Measurements from ENCODE around the gene IMPDH1. TPM values are rescaled to one million over a fixed set of nuclear protein-coding genes. Genes with fewer than 3 reads are reported as not detected.

The IMPDH1 gene
- total and polyA plus RNA-seq, 9 of the 15 experiments (the other 6 are each of a cell fraction or from before 2014, with no cell fraction given): 0.80 to 118 (median 64.3) TPM

GRCh38 chr7:128455543-128456254, 45.9 kb upstream of the IMPDH1 start, which contains the start of gene HILPDA (continued):
- TF ChIP-seq, protein P1, sequence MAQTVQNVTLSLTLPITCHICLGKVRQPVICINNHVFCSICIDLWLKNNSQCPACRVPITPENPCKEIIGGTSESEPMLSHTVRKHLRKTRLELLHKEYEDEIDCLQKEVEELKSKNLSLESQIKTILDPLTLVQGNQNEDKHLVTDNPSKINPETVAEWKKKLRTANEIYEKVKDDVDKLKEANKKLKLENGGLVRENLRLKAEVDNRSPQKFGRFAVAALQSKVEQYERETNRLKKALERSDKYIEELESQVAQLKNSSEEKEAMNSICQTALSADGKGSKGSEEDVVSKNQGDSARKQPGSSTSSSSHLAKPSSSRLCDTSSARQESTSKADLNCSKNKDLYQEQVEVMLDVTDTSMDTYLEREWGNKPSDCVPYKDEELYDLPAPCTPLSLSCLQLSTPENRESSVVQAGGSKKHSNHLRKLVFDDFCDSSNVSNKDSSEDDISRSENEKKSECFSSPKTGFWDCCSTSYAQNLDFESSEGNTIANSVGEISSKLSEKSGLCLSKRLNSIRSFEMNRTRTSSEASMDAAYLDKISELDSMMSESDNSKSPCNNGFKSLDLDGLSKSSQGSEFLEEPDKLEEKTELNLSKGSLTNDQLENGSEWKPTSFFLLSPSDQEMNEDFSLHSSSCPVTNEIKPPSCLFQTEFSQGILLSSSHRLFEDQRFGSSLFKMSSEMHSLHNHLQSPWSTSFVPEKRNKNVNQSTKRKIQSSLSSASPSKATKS (CRISPR knock-in tag; IDR thresholded peaks at IDR 0.05): no peak
- TF ChIP-seq, protein P2, sequence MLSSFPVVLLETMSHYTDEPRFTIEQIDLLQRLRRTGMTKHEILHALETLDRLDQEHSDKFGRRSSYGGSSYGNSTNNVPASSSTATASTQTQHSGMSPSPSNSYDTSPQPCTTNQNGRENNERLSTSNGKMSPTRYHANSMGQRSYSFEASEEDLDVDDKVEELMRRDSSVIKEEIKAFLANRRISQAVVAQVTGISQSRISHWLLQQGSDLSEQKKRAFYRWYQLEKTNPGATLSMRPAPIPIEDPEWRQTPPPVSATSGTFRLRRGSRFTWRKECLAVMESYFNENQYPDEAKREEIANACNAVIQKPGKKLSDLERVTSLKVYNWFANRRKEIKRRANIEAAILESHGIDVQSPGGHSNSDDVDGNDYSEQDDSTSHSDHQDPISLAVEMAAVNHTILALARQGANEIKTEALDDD (IDR thresholded peaks at IDR 0.05): no peak
- 0 out of 2 replicates have a peak, but pooled peaks have one; percentile 20 for TF ChIP-seq ZNF583 (CRISPR knock-in tag; IDR thresholded peaks at IDR 0.05)
- TF ChIP-seq, protein P3, sequence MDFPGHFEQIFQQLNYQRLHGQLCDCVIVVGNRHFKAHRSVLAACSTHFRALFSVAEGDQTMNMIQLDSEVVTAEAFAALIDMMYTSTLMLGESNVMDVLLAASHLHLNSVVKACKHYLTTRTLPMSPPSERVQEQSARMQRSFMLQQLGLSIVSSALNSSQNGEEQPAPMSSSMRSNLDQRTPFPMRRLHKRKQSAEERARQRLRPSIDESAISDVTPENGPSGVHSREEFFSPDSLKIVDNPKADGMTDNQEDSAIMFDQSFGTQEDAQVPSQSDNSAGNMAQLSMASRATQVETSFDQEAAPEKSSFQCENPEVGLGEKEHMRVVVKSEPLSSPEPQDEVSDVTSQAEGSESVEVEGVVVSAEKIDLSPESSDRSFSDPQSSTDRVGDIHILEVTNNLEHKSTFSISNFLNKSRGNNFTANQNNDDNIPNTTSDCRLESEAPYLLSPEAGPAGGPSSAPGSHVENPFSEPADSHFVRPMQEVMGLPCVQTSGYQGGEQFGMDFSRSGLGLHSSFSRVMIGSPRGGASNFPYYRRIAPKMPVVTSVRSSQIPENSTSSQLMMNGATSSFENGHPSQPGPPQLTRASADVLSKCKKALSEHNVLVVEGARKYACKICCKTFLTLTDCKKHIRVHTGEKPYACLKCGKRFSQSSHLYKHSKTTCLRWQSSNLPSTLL (IDR thresholded peaks at IDR 0.05): no peak
- no peak for TF ChIP-seq CC2D1A (IDR thresholded peaks at IDR 0.05)
- TF ChIP-seq CREB1 (IDR thresholded peaks at IDR 0.05): no peak; the same call in 1 of the 2 replicates
- TF ChIP-seq CREB1 (CRISPR knock-in tag; IDR thresholded peaks at IDR 0.05): peak; percentile 81
- TF ChIP-seq, protein P4, sequence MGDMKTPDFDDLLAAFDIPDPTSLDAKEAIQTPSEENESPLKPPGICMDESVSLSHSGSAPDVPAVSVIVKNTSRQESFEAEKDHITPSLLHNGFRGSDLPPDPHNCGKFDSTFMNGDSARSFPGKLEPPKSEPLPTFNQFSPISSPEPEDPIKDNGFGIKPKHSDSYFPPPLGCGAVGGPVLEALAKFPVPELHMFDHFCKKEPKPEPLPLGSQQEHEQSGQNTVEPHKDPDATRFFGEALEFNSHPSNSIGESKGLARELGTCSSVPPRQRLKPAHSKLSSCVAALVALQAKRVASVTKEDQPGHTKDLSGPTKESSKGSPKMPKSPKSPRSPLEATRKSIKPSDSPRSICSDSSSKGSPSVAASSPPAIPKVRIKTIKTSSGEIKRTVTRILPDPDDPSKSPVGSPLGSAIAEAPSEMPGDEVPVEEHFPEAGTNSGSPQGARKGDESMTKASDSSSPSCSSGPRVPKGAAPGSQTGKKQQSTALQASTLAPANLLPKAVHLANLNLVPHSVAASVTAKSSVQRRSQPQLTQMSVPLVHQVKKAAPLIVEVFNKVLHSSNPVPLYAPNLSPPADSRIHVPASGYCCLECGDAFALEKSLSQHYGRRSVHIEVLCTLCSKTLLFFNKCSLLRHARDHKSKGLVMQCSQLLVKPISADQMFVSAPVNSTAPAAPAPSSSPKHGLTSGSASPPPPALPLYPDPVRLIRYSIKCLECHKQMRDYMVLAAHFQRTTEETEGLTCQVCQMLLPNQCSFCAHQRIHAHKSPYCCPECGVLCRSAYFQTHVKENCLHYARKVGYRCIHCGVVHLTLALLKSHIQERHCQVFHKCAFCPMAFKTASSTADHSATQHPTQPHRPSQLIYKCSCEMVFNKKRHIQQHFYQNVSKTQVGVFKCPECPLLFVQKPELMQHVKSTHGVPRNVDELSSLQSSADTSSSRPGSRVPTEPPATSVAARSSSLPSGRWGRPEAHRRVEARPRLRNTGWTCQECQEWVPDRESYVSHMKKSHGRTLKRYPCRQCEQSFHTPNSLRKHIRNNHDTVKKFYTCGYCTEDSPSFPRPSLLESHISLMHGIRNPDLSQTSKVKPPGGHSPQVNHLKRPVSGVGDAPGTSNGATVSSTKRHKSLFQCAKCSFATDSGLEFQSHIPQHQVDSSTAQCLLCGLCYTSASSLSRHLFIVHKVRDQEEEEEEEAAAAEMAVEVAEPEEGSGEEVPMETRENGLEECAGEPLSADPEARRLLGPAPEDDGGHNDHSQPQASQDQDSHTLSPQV (IDR thresholded peaks at IDR 0.05): peak; percentile 93
- TF ChIP-seq EP300 (IDR thresholded peaks at IDR 0.05; ENCODE audit: low read length): no peak; the same call in none of the 2 replicates
- peak; percentile 63; the same call in 1 of the 2 replicates for TF ChIP-seq ETS1 (conservative IDR thresholded peaks at IDR 0.05; ENCODE audit: control insufficient read depth, low read depth, low read length)
- TF ChIP-seq TRIM28 (IDR thresholded peaks at IDR 0.05): no peak
- TF ChIP-seq PML (IDR thresholded peaks at IDR 0.05; ENCODE audit: low read length): peak; percentile 29; the same call in 1 of the 2 replicates
- peak; percentile 79; the same call in 1 of the 2 replicates for TF ChIP-seq MTA1 (IDR thresholded peaks at IDR 0.05; ENCODE audit: borderline replicate concordance)
- TF ChIP-seq, protein P5, sequence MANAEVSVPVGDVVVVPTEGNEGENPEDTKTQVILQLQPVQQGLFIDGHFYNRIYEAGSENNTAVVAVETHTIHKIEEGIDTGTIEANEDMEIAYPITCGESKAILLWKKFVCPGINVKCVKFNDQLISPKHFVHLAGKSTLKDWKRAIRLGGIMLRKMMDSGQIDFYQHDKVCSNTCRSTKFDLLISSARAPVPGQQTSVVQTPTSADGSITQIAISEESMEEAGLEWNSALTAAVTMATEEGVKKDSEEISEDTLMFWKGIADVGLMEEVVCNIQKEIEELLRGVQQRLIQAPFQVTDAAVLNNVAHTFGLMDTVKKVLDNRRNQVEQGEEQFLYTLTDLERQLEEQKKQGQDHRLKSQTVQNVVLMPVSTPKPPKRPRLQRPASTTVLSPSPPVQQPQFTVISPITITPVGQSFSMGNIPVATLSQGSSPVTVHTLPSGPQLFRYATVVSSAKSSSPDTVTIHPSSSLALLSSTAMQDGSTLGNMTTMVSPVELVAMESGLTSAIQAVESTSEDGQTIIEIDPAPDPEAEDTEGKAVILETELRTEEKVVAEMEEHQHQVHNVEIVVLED (CRISPR knock-in tag; IDR thresholded peaks at IDR 0.05): peak; percentile 99
